ENCODE results near the gene ZNF337. TPM values are rescaled to one million over a fixed set of nuclear protein-coding genes. Genes with fewer than 3 reads are reported as not detected.
"Not testable (repeated sequence)": the region's sequence is repeated elsewhere in the genome, so short reads cannot be mapped to it uniquely, and the experiment has no call there.

The ZNF337 gene
- total RNA-seq, 1 donor from 2014 or later, result 6.3 TPM

DNA sequence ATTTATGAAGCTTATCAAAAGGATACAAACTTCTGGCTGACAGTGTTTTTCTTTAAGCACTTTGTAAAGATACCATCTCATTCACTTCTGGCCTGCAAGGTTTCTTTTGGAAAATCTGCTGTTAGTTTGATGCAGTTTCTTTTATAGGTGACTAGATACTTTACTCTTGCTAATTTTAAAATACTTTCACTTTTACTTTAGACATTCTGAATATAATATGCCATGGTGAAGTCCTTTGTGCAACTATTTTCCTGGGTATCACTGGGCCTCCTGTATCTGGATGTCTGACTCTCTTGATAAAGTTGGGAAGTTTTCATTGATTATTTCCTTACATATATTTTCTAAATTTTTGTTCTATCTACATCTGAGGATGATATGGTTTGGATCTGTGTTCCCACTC is 29.0 kb upstream of the ZNF337 start:
- H3K4me3 ChIP-seq, result no peak overlapping the region
- intact Hi-C loops (cut with micrococcal nuclease), result no loop called here
- DNase-seq, result no peak
- no peaks in the 10 kb centered on the region for H3K4me1 ChIP-seq
- TF ChIP-seq, protein P1, sequence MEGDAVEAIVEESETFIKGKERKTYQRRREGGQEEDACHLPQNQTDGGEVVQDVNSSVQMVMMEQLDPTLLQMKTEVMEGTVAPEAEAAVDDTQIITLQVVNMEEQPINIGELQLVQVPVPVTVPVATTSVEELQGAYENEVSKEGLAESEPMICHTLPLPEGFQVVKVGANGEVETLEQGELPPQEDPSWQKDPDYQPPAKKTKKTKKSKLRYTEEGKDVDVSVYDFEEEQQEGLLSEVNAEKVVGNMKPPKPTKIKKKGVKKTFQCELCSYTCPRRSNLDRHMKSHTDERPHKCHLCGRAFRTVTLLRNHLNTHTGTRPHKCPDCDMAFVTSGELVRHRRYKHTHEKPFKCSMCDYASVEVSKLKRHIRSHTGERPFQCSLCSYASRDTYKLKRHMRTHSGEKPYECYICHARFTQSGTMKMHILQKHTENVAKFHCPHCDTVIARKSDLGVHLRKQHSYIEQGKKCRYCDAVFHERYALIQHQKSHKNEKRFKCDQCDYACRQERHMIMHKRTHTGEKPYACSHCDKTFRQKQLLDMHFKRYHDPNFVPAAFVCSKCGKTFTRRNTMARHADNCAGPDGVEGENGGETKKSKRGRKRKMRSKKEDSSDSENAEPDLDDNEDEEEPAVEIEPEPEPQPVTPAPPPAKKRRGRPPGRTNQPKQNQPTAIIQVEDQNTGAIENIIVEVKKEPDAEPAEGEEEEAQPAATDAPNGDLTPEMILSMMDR (IDR thresholded peaks at IDR 0.05; ENCODE audit: borderline replicate concordance), result no peak
- peaks cover 10% of the 10 kb centered on the region for H3K36me3 ChIP-seq
- H3K27ac ChIP-seq (replicated peaks), result no peak overlapping the region
- no peaks in the 10 kb centered on the region for H3K27me3 ChIP-seq (ENCODE audit: low read depth)
- peaks cover 56% of the 10 kb centered on the region for H3K9me3 ChIP-seq (replicated peaks)

DNA sequence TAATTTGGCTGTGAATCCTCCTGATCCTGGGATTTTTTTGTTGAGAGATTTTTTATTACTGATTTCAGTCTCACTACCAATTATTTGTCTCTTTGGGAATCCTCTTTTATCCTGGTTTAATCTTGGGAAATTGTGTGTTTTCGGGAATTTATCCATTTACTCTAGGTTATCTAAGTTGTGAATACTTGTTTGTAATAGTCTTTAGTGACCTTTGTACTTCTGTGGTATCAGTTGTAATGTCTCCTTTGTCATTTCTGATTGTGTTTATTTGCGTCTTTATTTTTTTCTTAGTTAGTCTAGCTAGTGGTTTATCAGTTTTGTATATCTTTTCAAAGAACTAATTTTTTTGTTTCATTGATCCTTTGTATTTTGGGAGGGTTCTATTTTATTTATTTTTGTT is 27.3 kb upstream of the ZNF337 start:
- intact Hi-C loops (cut with micrococcal nuclease), result no loop called here
- peaks cover 56% of the 10 kb centered on the region for H3K9me3 ChIP-seq (replicated peaks)
- DNase-seq, result no peak
- no peaks in the 10 kb centered on the region for H3K27me3 ChIP-seq (ENCODE audit: low read depth)
- no peaks in the 10 kb centered on the region for H3K4me1 ChIP-seq
- H3K27ac ChIP-seq (replicated peaks), result no peak overlapping the region
- TF ChIP-seq, protein P1 (IDR thresholded peaks at IDR 0.05; ENCODE audit: borderline replicate concordance), result no peak
- peaks cover 18% of the 10 kb centered on the region for H3K36me3 ChIP-seq
- H3K4me3 ChIP-seq, result no peak overlapping the region

DNA sequence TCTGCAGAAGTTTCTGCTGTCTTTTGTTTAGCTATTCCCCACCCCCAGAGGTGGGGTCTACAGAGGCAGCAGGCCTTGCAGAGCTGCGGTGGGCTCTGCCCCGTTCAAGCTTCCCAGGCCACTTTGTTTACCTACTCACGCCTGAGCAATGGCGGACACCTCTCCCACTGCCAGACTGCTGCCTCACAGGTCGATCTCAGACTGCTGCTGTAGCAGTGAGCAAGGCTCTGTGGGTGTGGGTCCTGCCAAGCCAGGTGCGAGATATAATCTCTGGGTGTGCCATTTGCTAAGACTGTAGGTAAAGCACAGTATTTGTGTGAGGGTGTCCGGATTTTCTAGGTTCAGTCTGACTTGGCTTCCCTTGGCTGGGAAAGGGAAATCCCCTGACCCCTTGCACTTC is 23.6 kb upstream of the ZNF337 start:
- peaks cover 48% of the 10 kb centered on the region for H3K9me3 ChIP-seq (replicated peaks)

DNA sequence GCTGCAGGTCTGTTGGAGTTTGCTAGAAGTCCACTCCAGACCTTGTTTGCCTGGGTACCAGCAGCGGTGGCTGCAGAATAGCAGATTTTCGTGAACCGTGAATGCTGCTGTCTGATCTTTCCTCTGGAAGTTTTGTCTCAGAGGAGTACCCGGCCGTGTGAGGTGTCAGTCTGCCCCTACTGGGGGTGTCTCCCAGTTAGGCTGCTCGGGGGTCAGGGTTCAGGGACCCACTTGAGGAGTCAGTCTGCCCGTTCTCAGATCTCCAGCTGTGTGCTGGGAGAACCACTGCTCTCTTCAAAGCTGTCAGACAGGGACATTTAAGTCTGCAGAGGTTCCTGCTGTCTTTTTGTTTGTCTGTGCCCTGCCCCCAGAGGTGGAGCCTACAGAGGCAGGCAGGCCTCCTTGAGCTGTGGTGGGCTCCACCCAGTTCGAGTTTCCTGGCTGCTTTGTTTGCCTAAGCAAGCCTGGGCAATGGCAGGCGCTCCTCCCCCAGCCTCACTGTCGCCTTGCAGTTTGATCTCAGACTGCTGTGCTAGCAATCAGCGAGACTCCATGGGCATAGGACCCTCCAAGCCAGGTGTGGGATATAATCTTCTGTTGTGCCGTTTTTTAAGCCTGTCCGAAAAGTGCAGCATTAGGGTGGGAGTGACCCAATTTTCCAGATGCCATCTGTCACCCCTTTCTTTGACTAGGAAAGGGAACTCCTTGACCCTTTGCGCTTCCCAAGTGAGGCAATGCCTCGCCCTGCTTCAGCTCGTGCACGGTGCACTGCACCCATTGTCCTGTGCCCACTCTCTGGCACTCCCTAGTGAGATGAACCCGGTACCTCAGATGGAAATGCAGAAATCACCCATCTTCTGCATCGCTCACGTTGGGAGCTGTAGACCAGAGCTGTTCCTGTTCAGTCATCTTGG is 22.5 kb upstream of the ZNF337 start:
- DNase-seq, result peak; percentile 20
- intact Hi-C loops (cut with micrococcal nuclease); H3K4me1 ChIP-seq; H3K27me3 ChIP-seq (ENCODE audit: low read depth); H3K4me3 ChIP-seq: not testable (repeated sequence)
- peaks cover 37% of the 10 kb centered on the region for H3K9me3 ChIP-seq (replicated peaks)
- H3K27ac ChIP-seq (replicated peaks), result peak overlapping the region; percentile 62
- peaks cover 12% of the 10 kb centered on the region for H3K36me3 ChIP-seq

More for the DNA sequence above, 23.6 kb upstream of the ZNF337 start:
- no peak overlapping the region for H3K27ac ChIP-seq (replicated peaks)
- intact Hi-C loops (cut with micrococcal nuclease), result no loop called here
- no peak overlapping the region for H3K4me3 ChIP-seq
- TF ChIP-seq, protein P1 (IDR thresholded peaks at IDR 0.05; ENCODE audit: borderline replicate concordance), result no peak
- H3K36me3 ChIP-seq, result peaks cover 12% of the 10 kb centered on the region
- no peaks in the 10 kb centered on the region for H3K27me3 ChIP-seq (ENCODE audit: low read depth)
- no peaks in the 10 kb centered on the region for H3K4me1 ChIP-seq
- DNase-seq, result no peak

DNA sequence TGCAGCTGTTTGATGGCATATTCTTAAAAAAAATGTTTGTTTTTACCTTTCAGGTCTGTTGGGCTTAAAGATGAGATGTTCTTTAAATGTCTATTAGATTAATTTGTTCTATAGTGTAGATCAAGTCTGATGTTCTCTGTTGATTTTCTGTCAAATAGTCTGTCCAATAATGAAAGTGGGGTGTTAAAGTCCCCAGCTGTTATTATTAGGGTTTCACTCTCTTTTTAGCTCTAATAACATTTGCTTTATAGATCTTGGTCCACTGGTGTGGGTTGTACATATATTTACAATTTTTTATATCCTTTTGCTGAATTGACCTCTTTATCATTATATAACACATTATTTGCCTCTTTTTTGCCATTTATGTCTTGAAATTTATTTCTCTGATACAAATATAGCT is 11.0 kb upstream of the ZNF337 start:
- DNase-seq, result no peak
- TF ChIP-seq, protein P1 (IDR thresholded peaks at IDR 0.05; ENCODE audit: borderline replicate concordance), result no peak
- Histone ChIP-seq H3K36me3 (peaks cover 4% of the 10 kb centered on the region), H3K27ac (replicated peaks) (no peak overlapping the region), H3K27me3 (ENCODE audit: low read depth) (no peaks in the 10 kb centered on the region), H3K4me1 (no peaks in the 10 kb centered on the region), H3K4me3 (no peak overlapping the region), H3K9me3 (replicated peaks) (peaks cover 30% of the 10 kb centered on the region)
- intact Hi-C loops (cut with micrococcal nuclease), result no loop called here

DNA sequence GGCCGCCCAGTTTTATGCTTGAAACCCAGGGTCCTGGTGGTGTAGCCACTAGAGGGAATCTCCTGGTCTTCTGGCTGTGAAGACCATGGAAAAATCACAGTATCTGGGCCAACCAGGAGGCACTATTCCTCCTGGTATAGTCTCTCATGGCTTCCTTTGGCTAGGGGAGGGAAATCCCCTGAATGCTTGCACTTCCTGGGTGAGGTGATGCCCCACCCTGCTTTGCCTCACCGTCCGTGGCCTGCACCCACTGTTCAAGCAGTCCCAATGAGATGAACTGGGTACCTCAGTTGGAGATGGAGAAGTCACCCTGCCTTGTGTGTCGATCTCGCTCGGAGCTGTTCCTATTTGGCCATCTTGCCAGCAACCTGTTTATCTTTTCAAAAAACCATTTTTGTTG is 10.1 kb upstream of the ZNF337 start:
- Histone ChIP-seq H3K4me3 (no peak overlapping the region), H3K9me3 (replicated peaks) (peaks cover 25% of the 10 kb centered on the region), H3K4me1 (no peaks in the 10 kb centered on the region), H3K27ac (replicated peaks) (no peak overlapping the region), H3K27me3 (ENCODE audit: low read depth) (no peaks in the 10 kb centered on the region), H3K36me3 (peaks cover 4% of the 10 kb centered on the region)
- TF ChIP-seq, protein P1 (IDR thresholded peaks at IDR 0.05; ENCODE audit: borderline replicate concordance), result no peak
- no peak for DNase-seq
- intact Hi-C loops (cut with micrococcal nuclease), result no loop called here
